K562 (cell line): Measurements from ENCODE around the gene RAB6B. TPM values are rescaled to one million over a fixed set of nuclear protein-coding genes. Genes with fewer than 3 reads are reported as not detected.

Experiments
- CBX2 ChIP-seq: fragments of 200-600 bp; sonication (generic); IDR thresholded peaks from one replicate; pipeline ENCODE4 v1.6.1; 2012; ENCODE audit warnings: mild to moderate bottlenecking, low read length, inconsistent platforms; ENCODE audit not compliant: insufficient read depth, poor library complexity, severe bottlenecking
- CBX8 ChIP-seq: fragments of 200-600 bp; sonication (generic); IDR thresholded peaks from 2 replicates; pipeline ENCODE4 v1.6.1; 2012; ENCODE audit warnings: borderline replicate concordance, mixed run types, low read depth, mild to moderate bottlenecking, moderate library complexity, mixed read lengths, low read length, control low read depth, inconsistent platforms; ENCODE audit not compliant: poor library complexity, severe bottlenecking; ENCODE audit errors: extremely low read depth
- CXXC5 ChIP-seq: fragments of 250-450 bp; sonication (Bioruptor Pico); IDR thresholded peaks from 2 replicates; pipeline ENCODE4 v1.8.0; 2022; ENCODE audit warnings: inconsistent platforms, mild to moderate bottlenecking, moderate library complexity
- DMBX1 ChIP-seq: fragments of 250-450 bp; sonication (Bioruptor Pico); IDR thresholded peaks from 2 replicates; pipeline ENCODE4 v1.8.0; 2022; ENCODE audit warnings: inconsistent platforms, mild to moderate bottlenecking, moderate library complexity, borderline replicate concordance
- HSF4 ChIP-seq: fragments of 250-450 bp; sonication (Bioruptor Pico); IDR thresholded peaks from 2 replicates; pipeline ENCODE4 v2.1.2; 2022; ENCODE audit warnings: mild to moderate bottlenecking, moderate library complexity, borderline replicate concordance
- ILF3 ChIP-seq: fragments of 450-650 bp; IDR thresholded peaks from 2 replicates; pipeline ENCODE4 v1.6.1; 2018; ENCODE audit warnings: antibody characterized with exemption, mild to moderate bottlenecking, moderate library complexity, borderline replicate concordance
- PCBP1 ChIP-seq: fragments of 200-400 bp; formaldehyde crosslinking; IDR thresholded peaks from 2 replicates; pipeline ENCODE4 v1.6.1; 2018; ENCODE audit warnings: mild to moderate bottlenecking, low read depth, low read length; ENCODE audit not compliant: poor library complexity, severe bottlenecking
- PRDM10 ChIP-seq: fragments of 450-650 bp; IDR thresholded peaks from 2 replicates; pipeline ENCODE4 v1.6.1; 2018; ENCODE audit not compliant: partially characterized antibody
- RBBP5 ChIP-seq: fragments of 200-600 bp; sonication (generic); IDR thresholded peaks from 2 replicates; pipeline ENCODE4 v1.6.1; 2012; ENCODE audit warnings: borderline replicate concordance, mild to moderate bottlenecking, low read length, control low read depth, inconsistent platforms; ENCODE audit not compliant: insufficient read depth, poor library complexity, severe bottlenecking
- RBM17 ChIP-seq: fragments of 200-400 bp; formaldehyde crosslinking; IDR thresholded peaks from 2 replicates; pipeline ENCODE4 v1.6.1; 2017; ENCODE audit warnings: low read depth, mild to moderate bottlenecking, low read length, borderline replicate concordance
- RERE ChIP-seq: sonication (generic); formaldehyde crosslinking; IDR thresholded peaks from 2 replicates; pipeline ENCODE4 v1.8.0; 2023; ENCODE audit warnings: missing genetic modification reagents, mild to moderate bottlenecking, borderline replicate concordance
- TFAP4 ChIP-seq: sonication (generic); formaldehyde crosslinking; IDR thresholded peaks from 2 replicates; pipeline ENCODE4 v1.8.0; 2022; ENCODE audit warnings: missing genetic modification reagents, mild to moderate bottlenecking, moderate library complexity, borderline replicate concordance
- TGIF2 ChIP-seq: sonication (generic); formaldehyde crosslinking; IDR thresholded peaks from 2 replicates; pipeline ENCODE4 v1.8.1; 2022; ENCODE audit warnings: mild to moderate bottlenecking, missing genetic modification reagents, moderate library complexity
- polyA plus RNA-seq, 8 experiments: library from polyadenylated mRNA; depleted of rRNA in 4 of 8; stranded (reverse) in 5 of 8; unstranded in 3 of 8; fragments of >200 nt; fragmentation: Nextera tagmentation in 2 of 8; fragmentation: Illumina TruSeq in 1 of 8; extraction: Ambion mirVana in 2 of 8; extraction: Trizol in 1 of 8; gene quantifications; 2 replicates each; pipeline versions ENCODE4 v1.2.1 to v1.2.3, GENCODE V29; 2011 to 2014; ENCODE audit warnings: inconsistent platforms in 1 of 8, missing spikeins in 1 of 8
- total RNA-seq, 7 experiments: library from RNA; depleted of rRNA in 6 of 7; stranded (reverse); fragments of >200 nt in 6 of 7; fragmentation: Illumina TruSeq in 2 of 7; extraction: Trizol in 2 of 7; gene quantifications; 2 replicates each; pipeline versions ENCODE4 v1.2.1 to v1.2.3, GENCODE V29; 2011 to 2021; ENCODE audit warnings: low replicate concordance in 1 of 7

Gene RAB6B
- total and polyA plus RNA-seq, 9 of the 15 experiments (the other 6 are each of a cell fraction or from before 2014, with no cell fraction given), result 0.60 to 18.1 (median 1.5) TPM

- no peak for TF ChIP-seq RERE (CRISPR knock-in tag)
- TF ChIP-seq HSF4, result no peak
- TF ChIP-seq RBM17, result no peak
- TF ChIP-seq TGIF2 (CRISPR knock-in tag), result no peak
- TF ChIP-seq PRDM10, result peak; percentile 12
- no peak for TF ChIP-seq DMBX1 (CRISPR knock-in tag)
- no peak for TF ChIP-seq PCBP1
- peak; percentile 51 for TF ChIP-seq RBBP5
- TF ChIP-seq CBX8, result no peak
- TF ChIP-seq CXXC5, result peak; percentile 64
- no peak for TF ChIP-seq CBX2
- TF ChIP-seq TFAP4 (CRISPR knock-in tag), result peak; percentile 58; the same call in 1 of the 2 replicates
- TF ChIP-seq ILF3, result no peak
Measured at GRCh38 chr3:133895208-133896001, at the start of gene RAB6B (continued).
